HG03045 (cell line): Measurements from ENCODE around the gene ENPP5.

Experiments
- ATAC-seq: cut with Tn5 transposase; IDR thresholded peaks from one replicate; pipeline ENCODE4 v1.9.1; 2021; ENCODE audit warnings: mild to moderate bottlenecking, moderate library complexity; ENCODE audit not compliant: unreplicated experiment

The ENPP5 gene

DNA sequence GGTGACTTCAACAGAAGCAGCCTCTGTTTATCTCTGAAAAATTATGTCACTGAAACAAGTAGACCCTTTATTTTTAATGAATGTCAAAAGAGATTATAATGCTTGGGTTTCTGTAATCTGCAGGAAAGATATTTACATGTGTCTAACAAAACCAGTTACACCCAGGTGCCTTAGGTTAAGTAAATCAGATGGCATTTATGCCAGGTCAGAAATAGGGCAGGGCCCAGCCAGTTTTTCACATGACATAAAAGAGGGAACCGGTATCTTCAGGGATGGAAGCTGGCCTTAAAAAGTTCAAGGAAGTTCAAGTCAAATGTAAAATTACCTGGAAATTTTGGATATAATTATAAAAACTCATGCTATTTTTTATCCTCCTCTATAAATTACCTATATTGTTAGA is 55.1 kb downstream of the ENPP5 start:
- ATAC-seq: no peak

GRCh38 chr6:46113370-46113769 is 57.4 kb downstream of the ENPP5 start:
- no peak for ATAC-seq
